HG03159 (cell line): ENCODE measurements around the gene OTC.

ENCODE experiments used
- ATAC-seq: cut with Tn5 transposase; IDR thresholded peaks from one replicate; pipeline ENCODE4 v1.9.1; 2021; ENCODE audit warnings: mild to moderate bottlenecking, moderate library complexity; ENCODE audit not compliant: unreplicated experiment

OTC gene

GRCh38 chrX:38352362-38352761 lies at the start of gene OTC:
Gene OTC, plus strand, starts transcription at chrX:38352604. Its CDS starts 93 bp downstream, at chrX:38352697.
- ATAC-seq = no peak

GRCh38 chrX:38304010-38304409 lies 48.4 kb upstream of the OTC start:
- no peak for ATAC-seq

GRCh38 chrX:38305971-38306370 lies 46.4 kb upstream of the OTC start:
- no peak for ATAC-seq

GRCh38 chrX:38311743-38312142 lies 40.7 kb upstream of the OTC start:
- no peak for ATAC-seq

GRCh38 chrX:38312436-38312835 lies 40.0 kb upstream of the OTC start:
- ATAC-seq = no peak

GRCh38 chrX:38313190-38313589 lies 39.2 kb upstream of the OTC start:
- ATAC-seq = no peak

- ATAC-seq = no peak
These were observed 37.2 kb upstream of the OTC start for GRCh38 chrX:38315186-38315585.

- ATAC-seq = no peak
These were observed 34.2 kb upstream of the OTC start for GRCh38 chrX:38318196-38318595.

- ATAC-seq = no peak
These were observed 33.8 kb upstream of the OTC start for GRCh38 chrX:38318606-38319005.

GRCh38 chrX:38320819-38321218 lies 31.6 kb upstream of the OTC start:
- ATAC-seq = no peak

GRCh38 chrX:38326086-38326485 lies 26.3 kb upstream of the OTC start:
- no peak for ATAC-seq

- ATAC-seq = peak; percentile 92
These were observed 25.2 kb upstream of the OTC start, which contains the start of gene RPGR for GRCh38 chrX:38327007-38327774. Gene RPGR, minus strand, starts transcription at chrX:38327509. Its CDS starts 142 bp downstream, at chrX:38327367.

GRCh38 chrX:38327775-38328081 lies 24.7 kb upstream of the OTC start:
- no peak for ATAC-seq

- peak; percentile 50 for ATAC-seq
These were observed 19.9 kb upstream of the OTC start for GRCh38 chrX:38332505-38332904.

GRCh38 chrX:38335382-38335781 lies 17.0 kb upstream of the OTC start:
- ATAC-seq = no peak

- no peak for ATAC-seq
These were observed 15.7 kb upstream of the OTC start for GRCh38 chrX:38336538-38337240.

GRCh38 chrX:38341442-38341841 lies 11.0 kb upstream of the OTC start:
- ATAC-seq = no peak

- no peak for ATAC-seq
These were observed 9.3 kb upstream of the OTC start for GRCh38 chrX:38342853-38343778.

- ATAC-seq = no peak
These were observed 6.3 kb upstream of the OTC start for GRCh38 chrX:38346150-38346549.

GRCh38 chrX:38347136-38347535 lies 5.3 kb upstream of the OTC start:
- ATAC-seq = peak; percentile 80

- no peak for ATAC-seq
These were observed 1.1 kb upstream of the OTC start for GRCh38 chrX:38351346-38351745.
